ENCODE results near the gene EML5. TPM values are rescaled to one million over a fixed set of nuclear protein-coding genes. Genes with fewer than 3 reads are reported as not detected.

The EML5 gene
- total and polyA plus RNA-seq, 2 of the 13 experiments (the other 11 are each of a cell fraction or from before 2014, with no cell fraction given), result 0.11 TPM; not detected in 1

- DNase-seq (ENCODE audit: low spot score), result no peak
Measured at GRCh38 chr14:88576222-88576621, 216.5 kb downstream of the EML5 start.

More at GRCh38 chr14:88576222-88576621, 216.5 kb downstream of the EML5 start:
- FAIRE-seq (no peak), ATAC-seq (no peak)
- intact Hi-C loops (cut with micrococcal nuclease; ENCODE audit: unreplicated experiment) (no loop called here), in situ Hi-C loops (cut with HindIII; ENCODE audit: extremely low pct_ligation_motif_present, low pct_unique_long_range_greater_than_20kb) (no loop called here)
- CTCF ChIA-PET (ENCODE audit: low intra/inter-chr PET ratio, low total read pairs), result no interaction called here
- no peaks in the 10 kb centered on the region for H4K20me1 ChIP-seq (ENCODE audit: insufficient read depth, low read length)
- no peak overlapping the region for H3K4me2 ChIP-seq (ENCODE audit: low read depth, low read length)
- no peak overlapping the region for H3K9ac ChIP-seq (ENCODE audit: insufficient read depth, low read depth, low read length)
- BruUV-seq (replicated peaks), result no TSS peak
- H3K4me1 ChIP-seq (ENCODE audit: insufficient read depth, low read length), result no peaks in the 10 kb centered on the region
- H3K27me3 ChIP-seq (ENCODE audit: control insufficient read depth in 1 of 2, insufficient read depth in 2 of 2, low read length in 2 of 2), result no peaks in the 10 kb centered on the region
- no peaks in the 10 kb centered on the region for H3K9me3 ChIP-seq (ENCODE audit: low read length)
- no peaks in the 10 kb centered on the region for H3K79me2 ChIP-seq (ENCODE audit: insufficient read depth, low read length)
- 97% methylated on average over 5 of the region's 5 CpGs for WGBS (ENCODE audit: low lambda C conversion rate)
- TF ChIP-seq PRDM15 (CRISPR knock-in tag; IDR thresholded peaks at IDR 0.05) (no peak), MEIS2 (CRISPR knock-in tag; IDR thresholded peaks at IDR 0.05) (no peak), FLYWCH1 (CRISPR knock-in tag; IDR thresholded peaks at IDR 0.05) (no peak), ZBTB43 (CRISPR knock-in tag; conservative IDR thresholded peaks at IDR 0.05) (no peak), HOXA5 (CRISPR knock-in tag; IDR thresholded peaks at IDR 0.05) (no peak), ZBTB21 (CRISPR knock-in tag; IDR thresholded peaks at IDR 0.05) (no peak), SPEN (CRISPR knock-in tag; IDR thresholded peaks at IDR 0.05; ENCODE audit: low read depth) (no peak)
- POLR2A ChIA-PET, result no interaction called here
- peaks cover 15 to 73% of the 10 kb centered on the region in 2 experiments for H3K36me3 ChIP-seq (replicated peaks in 1 of 2; ENCODE audit: control insufficient read depth in 1 of 2, insufficient read depth in 2 of 2, low read length in 2 of 2)
- H2AFZ ChIP-seq (ENCODE audit: low read length), result no peak overlapping the region
- H3K4me3 ChIP-seq (replicated peaks in 1 of 3; ENCODE audit: insufficient read depth in 1 of 3, low read depth in 2 of 3, low read length in 3 of 3), result no peak overlapping the region
- no peak overlapping the region for H3K27ac ChIP-seq (ENCODE audit: extremely low read length, insufficient read depth, low read length)
